NCI-H774 (cell line): ENCODE data around the gene ATP2B3.
A peak's percentile ranks its signal among the peaks of the same experiment; 100 is the strongest.
"Not testable (repeated sequence)": the region's sequence is repeated elsewhere in the genome, so short reads cannot be mapped to it uniquely, and the experiment has no call there.

Experiments used
- DNase-seq: peaks from one replicate; lab custom pipeline; 2025; lab: John Stamatoyannopoulos, UW

The ATP2B3 gene

GRCh38 chrX:153595859-153596857 is 78.7 kb downstream of the ATP2B3 start:
- DNase-seq: no peak

DNA sequence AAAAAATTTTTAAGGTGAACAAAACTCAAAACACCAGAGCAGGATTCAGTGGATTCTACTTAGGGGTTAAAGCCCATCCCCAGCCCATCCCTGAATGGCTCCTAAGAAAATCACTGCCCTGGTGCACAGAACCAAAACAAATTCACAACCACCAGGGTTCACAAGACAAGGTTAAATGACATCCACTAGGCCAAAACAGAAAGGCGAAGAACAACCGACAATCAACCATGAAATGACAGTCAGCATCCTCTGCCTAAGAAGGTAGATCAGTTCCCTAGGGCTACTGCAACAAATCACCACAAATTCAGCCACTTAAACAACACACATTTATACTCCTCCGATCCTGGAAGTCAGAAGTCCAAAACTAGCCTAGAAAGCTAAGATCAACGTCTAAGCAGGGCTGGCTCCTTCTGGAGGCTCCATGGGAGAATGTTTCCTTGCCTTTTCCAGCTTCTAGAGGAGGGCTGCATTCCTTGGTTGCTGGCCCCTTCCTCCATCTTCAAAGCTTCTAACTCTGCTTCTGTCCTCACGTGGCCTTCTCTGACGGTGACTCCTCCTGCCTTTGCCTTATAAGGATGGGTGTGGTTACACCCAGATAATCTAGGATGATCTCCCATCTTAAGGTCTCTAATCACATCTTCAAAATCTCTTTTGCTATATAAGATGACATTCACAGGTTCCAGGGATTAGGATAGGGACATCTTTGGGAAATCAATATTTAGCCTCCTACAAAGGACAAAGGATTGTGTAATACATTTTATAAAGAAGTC is 79.7 kb downstream of the ATP2B3 start:
- DNase-seq: no peak

GRCh38 chrX:153598541-153599191 is 81.2 kb downstream of the ATP2B3 start, which contains the start of gene CCNQ:
Gene CCNQ, minus strand, starts transcription at chrX:153599139. Its CDS starts 66 bp downstream, at chrX:153599073.
- DNase-seq: peak; percentile 9

DNA sequence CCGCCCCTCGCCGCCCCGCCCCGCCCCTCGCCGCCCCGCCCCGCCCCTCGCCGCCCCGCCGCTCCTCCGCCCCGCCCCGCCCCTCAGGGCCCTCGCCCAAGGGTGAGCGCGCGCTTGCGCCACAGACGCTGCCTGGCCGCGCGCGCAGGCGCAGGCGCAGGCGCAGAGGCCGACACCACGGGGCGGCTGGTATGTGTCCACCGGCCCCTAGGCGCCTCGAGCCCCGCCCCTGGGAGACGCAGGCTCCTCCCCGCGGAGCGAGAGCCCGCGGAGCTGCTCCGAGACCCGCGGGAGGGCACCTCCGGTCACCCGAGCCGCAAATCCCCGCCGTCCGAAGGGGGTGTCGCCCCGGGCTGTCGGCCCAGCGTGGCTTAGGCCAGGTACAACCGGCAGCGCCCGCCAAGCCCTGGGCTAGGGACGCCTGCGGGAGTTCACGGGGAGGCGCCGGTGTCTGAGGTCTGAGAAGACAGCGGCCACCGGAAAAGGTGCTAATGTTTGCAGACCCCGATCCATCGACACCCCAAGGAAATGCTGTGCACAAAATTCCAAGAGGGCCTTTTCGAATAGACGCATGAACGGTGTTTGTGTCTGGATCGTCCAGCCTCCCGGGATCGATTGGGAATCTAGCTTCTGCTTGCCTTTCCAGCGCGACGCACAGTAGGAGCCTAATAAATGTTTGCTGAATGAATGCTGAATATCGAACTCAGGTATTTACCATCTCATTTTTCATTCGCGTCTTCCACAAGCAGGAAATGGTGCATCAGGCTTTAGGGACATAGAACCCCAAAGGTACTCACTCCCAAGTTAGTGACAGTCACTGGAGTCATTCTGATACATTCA is 82.0 kb downstream of the ATP2B3 start:
- DNase-seq: peak; percentile 90

DNA sequence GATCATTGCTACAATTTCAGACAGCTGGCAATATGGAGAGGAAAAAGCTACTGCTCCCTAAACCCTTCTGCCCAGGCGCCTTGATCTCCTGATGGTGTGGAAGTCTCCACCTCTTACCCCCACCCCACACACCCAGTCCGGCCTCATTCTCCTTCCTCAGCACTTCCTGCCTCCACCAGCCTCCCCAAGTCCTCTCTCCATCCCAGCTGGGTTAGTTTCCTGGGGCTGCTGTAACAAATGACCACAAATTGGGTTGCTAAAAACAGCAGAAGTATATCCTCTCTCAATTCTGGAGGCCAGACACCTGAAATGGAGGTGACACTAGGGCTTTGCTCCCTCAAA is 82.6 kb downstream of the ATP2B3 start:
- DNase-seq: no peak

- no peak for DNase-seq
Measured at GRCh38 chrX:153600921-153601320, 83.5 kb downstream of the ATP2B3 start.

DNA sequence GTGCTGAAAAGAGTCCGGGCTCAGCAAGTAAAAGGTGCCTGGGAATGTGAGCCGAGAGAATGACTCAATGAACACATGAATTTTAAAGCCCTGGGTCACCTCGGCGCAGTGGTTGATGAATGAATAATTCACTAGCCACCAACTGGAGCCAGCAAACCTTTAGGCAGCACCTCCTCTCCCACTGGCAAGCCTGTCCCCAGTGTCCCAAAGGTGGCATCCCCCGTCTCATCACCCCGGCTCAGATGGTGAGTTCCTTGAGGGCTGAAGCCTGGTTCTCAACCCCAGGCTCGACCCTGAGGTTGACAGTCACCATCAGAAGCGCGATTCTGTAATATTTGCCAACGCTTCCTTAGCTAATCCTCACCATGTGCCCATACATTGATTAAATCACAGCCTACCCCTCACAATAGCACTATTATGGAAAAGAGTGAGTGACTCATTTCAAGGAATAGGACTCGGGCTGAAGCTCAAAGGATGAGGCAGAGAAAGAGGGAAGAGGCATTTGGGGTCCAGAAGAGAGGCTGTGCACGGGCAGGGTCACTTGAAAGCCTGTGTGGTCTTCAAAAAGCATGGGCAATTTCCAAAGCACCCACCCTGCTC is 84.2 kb downstream of the ATP2B3 start:
- no peak for DNase-seq

DNA sequence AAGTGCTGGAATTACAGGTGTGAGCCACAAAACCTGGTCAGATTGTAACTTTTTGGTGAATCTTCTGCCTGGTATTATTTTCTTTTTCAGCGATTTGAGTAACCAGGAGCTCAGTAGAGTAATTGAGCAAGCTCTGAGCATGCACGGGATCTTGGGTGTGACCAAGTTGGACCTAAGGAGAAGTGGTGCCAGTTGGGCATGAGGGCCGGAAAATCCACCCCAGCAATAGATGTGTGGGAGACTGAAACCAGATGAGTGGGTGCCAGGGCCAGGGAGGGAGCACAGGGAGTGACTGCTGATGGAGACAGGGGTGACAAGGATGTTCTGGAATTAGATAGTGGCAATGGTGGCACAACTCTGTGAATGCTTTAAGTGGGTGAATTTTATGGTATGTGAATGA is 85.2 kb downstream of the ATP2B3 start:
- DNase-seq: no peak

DNA sequence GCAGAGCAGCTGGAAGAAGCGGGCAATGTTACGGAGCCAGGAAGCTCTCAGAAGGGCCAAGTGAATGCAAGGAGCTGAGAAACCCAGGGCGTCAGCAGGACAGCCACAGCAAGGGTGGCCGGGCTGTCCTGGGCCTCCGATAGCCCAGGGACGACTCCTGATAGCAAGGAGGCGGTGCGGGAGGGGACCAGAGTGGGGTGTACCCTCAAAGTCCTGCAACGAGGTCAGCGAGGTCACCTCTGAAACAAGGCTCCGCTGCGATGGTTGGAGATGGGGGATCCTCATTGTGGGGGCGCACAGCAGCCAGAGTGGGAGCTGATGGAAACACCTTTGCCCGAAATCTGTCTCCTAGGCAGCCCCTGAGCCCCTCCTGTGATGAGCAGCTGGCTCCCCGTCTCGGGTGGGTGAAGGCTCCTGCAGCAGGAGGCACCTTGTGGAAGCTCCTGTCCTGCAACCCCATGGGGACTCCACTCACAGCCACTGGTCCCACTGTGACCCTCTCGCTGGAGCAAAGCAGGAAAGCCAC is 85.8 kb downstream of the ATP2B3 start:
- no peak for DNase-seq

DNA sequence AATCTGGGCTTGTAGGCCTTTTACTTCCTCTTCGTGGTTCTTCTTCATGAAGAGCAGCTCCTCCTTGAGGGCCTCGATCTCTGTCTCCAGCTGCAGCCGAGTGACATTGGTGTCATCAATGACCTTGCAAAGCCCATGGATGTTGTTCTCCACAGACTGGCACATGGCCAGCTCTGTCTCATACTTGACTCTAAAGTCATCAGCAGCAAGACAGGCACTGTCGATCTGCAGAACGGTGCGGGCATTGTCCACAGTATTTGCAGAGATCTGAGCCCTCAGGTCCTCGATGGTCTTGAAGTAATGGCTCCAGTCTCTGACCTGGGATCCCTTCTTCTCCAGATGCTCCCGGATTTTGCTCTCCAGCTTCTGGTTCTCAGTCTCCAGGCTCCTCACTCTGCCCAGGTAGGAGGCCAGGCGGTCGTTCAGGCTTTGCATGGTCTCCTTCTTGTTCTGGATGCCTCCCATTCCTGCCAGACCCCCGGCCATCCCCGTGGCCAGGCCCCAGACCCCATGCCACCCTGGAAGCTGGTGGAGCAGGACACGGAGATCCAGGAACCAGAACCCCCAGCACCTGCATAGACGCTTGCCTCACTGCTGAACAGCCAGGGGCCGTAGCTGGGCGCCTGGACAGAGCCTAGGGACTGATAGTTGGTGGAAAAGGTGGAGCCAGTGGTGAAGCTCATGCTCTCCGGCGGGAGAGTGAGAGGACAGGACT is 87.4 kb downstream of the ATP2B3 start:
- not testable (repeated sequence) for DNase-seq

GRCh38 chrX:153606503-153606902 is 89.1 kb downstream of the ATP2B3 start:
- DNase-seq: no peak

GRCh38 chrX:153608376-153608775 is 90.9 kb downstream of the ATP2B3 start:
- no peak for DNase-seq

- no peak for DNase-seq
Measured at GRCh38 chrX:153608806-153609205, 91.4 kb downstream of the ATP2B3 start.

DNA sequence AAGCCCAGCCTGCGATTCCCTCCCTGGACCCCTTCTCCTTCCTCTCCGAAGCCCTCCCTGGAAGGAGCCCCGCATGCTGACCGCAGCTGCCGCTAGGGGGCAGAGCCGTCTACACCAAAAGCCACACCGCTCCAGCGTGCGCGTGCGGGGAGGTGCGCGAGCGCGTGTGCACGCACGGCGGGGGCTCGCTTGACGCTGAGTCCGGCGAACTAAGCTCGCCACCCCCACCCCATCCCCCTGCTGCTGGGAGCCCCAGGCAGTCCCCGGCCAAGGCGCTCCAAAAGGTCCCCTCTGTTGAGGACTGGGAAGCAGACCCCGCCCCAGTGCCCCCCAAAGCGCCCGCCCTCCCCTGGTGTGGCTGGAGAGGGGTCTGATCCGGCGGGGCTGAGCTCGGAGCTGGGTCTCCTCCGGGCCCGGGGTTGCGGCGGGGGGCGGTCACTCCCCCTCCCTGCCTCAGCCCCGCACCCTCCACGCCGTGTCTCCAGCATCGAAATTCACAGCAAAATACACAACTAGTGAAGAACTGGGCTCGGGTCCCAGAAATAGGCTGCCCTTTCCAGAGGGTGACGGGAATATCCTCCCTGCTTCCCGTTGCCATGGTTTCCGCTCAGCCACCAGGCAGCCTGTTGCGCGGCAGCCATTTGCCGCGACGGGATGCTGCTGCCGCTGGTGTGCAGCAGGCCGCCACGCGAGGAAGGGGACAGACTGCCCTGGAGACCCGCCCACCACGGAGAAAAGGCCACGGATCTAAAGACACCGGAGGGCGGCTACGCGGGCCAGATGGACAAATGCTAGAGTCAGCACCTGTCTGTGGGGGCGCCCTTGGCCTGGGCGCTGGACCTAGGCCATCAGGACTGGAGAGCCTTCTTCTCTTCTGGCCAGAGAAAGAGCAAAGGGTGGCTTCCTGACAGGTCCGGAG is 92.7 kb downstream of the ATP2B3 start:
- peak; percentile 60 for DNase-seq

GRCh38 chrX:153610836-153611213 is 93.4 kb downstream of the ATP2B3 start:
- no peak for DNase-seq

DNA sequence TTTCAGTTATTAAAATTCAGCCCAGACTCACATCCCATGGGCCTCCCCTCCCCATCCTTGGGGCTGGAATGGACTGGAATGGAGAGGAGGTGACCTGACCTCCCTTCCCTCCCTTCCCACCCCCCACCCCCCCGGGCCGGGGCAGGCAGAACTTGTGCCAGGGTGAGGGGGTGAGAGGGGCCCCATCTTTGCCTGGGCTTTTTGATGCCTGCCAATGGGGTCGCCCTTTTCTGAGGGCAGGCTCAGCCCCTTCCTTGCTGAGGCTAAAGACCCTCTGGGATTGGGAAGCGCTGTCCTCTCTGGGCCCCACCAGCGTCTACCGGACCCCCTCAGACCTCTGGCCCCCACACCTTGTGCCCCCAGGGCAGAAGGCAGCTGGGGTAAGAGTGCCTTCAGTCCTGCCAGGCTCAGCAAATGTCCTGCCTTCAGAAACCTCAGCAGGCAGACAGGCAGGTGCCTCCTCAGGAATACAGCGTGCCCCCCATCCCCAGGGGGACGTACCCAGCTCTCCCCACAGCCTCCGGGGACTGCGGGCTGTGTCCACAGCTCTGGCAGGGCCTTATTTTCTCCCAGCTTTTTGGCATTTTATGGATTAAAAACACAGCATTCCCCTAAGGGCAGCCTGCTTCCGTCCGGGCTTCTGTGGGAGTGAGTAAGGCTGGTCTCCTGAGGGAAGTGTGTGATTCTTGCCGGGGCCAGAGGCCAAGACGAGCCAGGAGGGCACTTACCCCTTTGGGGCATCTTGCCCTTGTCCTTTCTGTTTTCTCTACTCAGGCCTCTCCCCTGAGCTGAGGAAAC is 94.1 kb downstream of the ATP2B3 start:
- DNase-seq: no peak

- DNase-seq: no peak
Measured at GRCh38 chrX:153612413-153612812, 95.0 kb downstream of the ATP2B3 start.

GRCh38 chrX:153614818-153615217 is 97.4 kb downstream of the ATP2B3 start:
- DNase-seq: no peak
